K562 (cell line): ENCODE measurements around the gene EPSTI1. TPM values are rescaled to one million over a fixed set of nuclear protein-coding genes. Genes with fewer than 3 reads are reported as not detected.
A peak's percentile ranks its signal among the peaks of the same experiment; 100 is the strongest.

ENCODE experiments used
- ATAC-seq: fragments of 200-7000 bp; cut with Tn5 transposase; 3 replicates; pipeline ENCODE4 v1.9.1; 2020; ENCODE audit warnings: moderate library complexity
- BruUV-seq: library from RNA; stranded (reverse); fragments of 400-500 nt; replicated peaks from 2 replicates; lab custom pipeline; 2021; lab: Mats Ljungman, UMichigan
- CTCF ChIA-PET: fragments of 300-600 bp; formaldehyde crosslinking; extraction: SDS; loops from one replicate; lab custom pipeline; 2021; ENCODE audit warnings: low intra/inter-chr PET ratio; lab: Yijun Ruan, JAX
- POLR2A ChIA-PET: fragments of 300-600, 350-650 bp; sonication (Branson Sonifier 250); formaldehyde crosslinking; extraction: SDS; loops from one replicate; lab custom pipeline; 2021; ENCODE audit warnings: antibody characterized with exemption, inconsistent platforms; lab: Yijun Ruan, JAX
- DNase-seq, 4 experiments: peaks; one replicate each; pipeline versions ENCODE4 v3.0.0 to v3.0.0-alpha.2; 2011 to 2018; ENCODE audit warnings: low spot score in 3 of 4, mixed read lengths in 3 of 4; ENCODE audit errors: extremely low read depth in 1 of 4
- FAIRE-seq: peaks from 2 replicates; lab custom pipeline; 2011; peaks lifted over from hg19 to GRCh38; lab: Jason Lieb, UNC
- H2AFZ ChIP-seq: 2 replicates; pipeline ENCODE4 v1.6.0; 2011; ENCODE audit warnings: low read depth, low read length, control low read depth, inconsistent platforms
- H3K27ac ChIP-seq: fragments of 200-600 bp; 3 replicates; pipeline ENCODE4 v1.8.0; 2011; ENCODE audit warnings: low read depth, mild to moderate bottlenecking, control low read depth, inconsistent platforms, low read length, moderate library complexity, mixed read lengths; ENCODE audit errors: extremely low read depth
- H3K27me3 ChIP-seq, 2 experiments: fragments of 300-600 bp in 1 of 2; 2 replicates in 1 of 2; 3 replicates in 1 of 2; pipeline versions ENCODE4 v1.6.0 to v1.8.0; 2011; ENCODE audit warnings: inconsistent platforms in 2 of 2, low read length in 2 of 2, mild to moderate bottlenecking in 1 of 2, mixed read lengths in 1 of 2, moderate library complexity in 1 of 2; ENCODE audit not compliant: control insufficient read depth in 2 of 2, insufficient read depth in 2 of 2
- H3K36me3 ChIP-seq: fragments of 300-600 bp; 3 replicates; pipeline ENCODE4 v1.8.0; 2011; ENCODE audit warnings: mild to moderate bottlenecking, low read length, inconsistent platforms; ENCODE audit not compliant: control insufficient read depth, insufficient read depth
- H3K4me1 ChIP-seq, 2 experiments: fragments of 200-600 bp in 1 of 2; replicated peaks in 1 of 2; 2 replicates in 1 of 2; 3 replicates in 1 of 2; pipeline versions ENCODE4 v1.5.1 to v1.8.0; 2011; ENCODE audit warnings: inconsistent platforms in 2 of 2, low read length in 2 of 2, mild to moderate bottlenecking in 1 of 2, mixed read lengths in 1 of 2, moderate library complexity in 1 of 2; ENCODE audit not compliant: control insufficient read depth in 2 of 2, insufficient read depth in 2 of 2
- H3K4me2 ChIP-seq: 2 replicates; pipeline ENCODE4 v1.6.1; 2011; ENCODE audit warnings: low read length, control low read depth, inconsistent platforms, mixed read lengths; ENCODE audit not compliant: insufficient read depth
- H3K4me3 ChIP-seq: fragments of 200-600 bp; sonication (generic), shearing (Covaris generic); 2 replicates; pipeline ENCODE4 v1.5.1; 2016; ENCODE audit warnings: control low read depth, inconsistent platforms
- H3K79me2 ChIP-seq: fragments of 200-600 bp; 3 replicates; pipeline ENCODE4 v1.8.0; 2011; ENCODE audit warnings: low read length, inconsistent platforms; ENCODE audit not compliant: control insufficient read depth, insufficient read depth
- H3K9ac ChIP-seq, 2 experiments: 2 replicates each; pipeline versions ENCODE4 v1.6.0 to v1.6.1; 2011; ENCODE audit warnings: low read depth in 2 of 2, low read length in 2 of 2, control low read depth in 1 of 2, inconsistent platforms in 1 of 2, mild to moderate bottlenecking in 1 of 2, mixed read lengths in 1 of 2; ENCODE audit not compliant: insufficient read depth in 1 of 2
- H3K9me1 ChIP-seq: one replicate; pipeline ENCODE4 v1.6.0; 2011; ENCODE audit warnings: inconsistent platforms, mild to moderate bottlenecking, low read length, moderate library complexity; ENCODE audit not compliant: control insufficient read depth, insufficient read depth
- H3K9me3 ChIP-seq: replicated peaks from 2 replicates; pipeline ENCODE4 v1.5.1; 2011; ENCODE audit warnings: low read depth, low read length, inconsistent platforms; ENCODE audit not compliant: control insufficient read depth, insufficient read depth
- H4K20me1 ChIP-seq: replicated peaks from 2 replicates; pipeline ENCODE4 v1.6.1; 2011; ENCODE audit warnings: low read length, inconsistent platforms, mixed read lengths; ENCODE audit not compliant: control insufficient read depth, insufficient read depth
- CTCF ChIP-seq, 3 experiments: IDR thresholded peaks in 2 of 3; conservative IDR thresholded peaks in 1 of 3; 2 replicates each; pipeline ENCODE4 v1.5.1; 2011 to 2012; ENCODE audit warnings: low read length in 3 of 3, mild to moderate bottlenecking in 3 of 3, control low read depth in 2 of 3, improper control_type of control experiment in 1 of 3, inconsistent platforms in 1 of 3, low read depth in 1 of 3, mixed read lengths in 1 of 3, moderate library complexity in 1 of 3; ENCODE audit not compliant: insufficient read depth in 2 of 3
- ESRRB ChIP-seq: fragments of 250-450 bp; sonication (Bioruptor Pico); IDR thresholded peaks from 2 replicates; pipeline ENCODE4 v1.5.0; 2020; ENCODE audit warnings: mild to moderate bottlenecking, moderate library complexity, borderline replicate concordance
- MEIS2 ChIP-seq: fragments of 450-650 bp; IDR thresholded peaks from 2 replicates; pipeline ENCODE4 v1.6.1; 2014; ENCODE audit warnings: mild to moderate bottlenecking; ENCODE audit not compliant: partially characterized antibody
- MTA3 ChIP-seq: fragments of 450-650 bp; formaldehyde crosslinking; IDR thresholded peaks from 2 replicates; pipeline ENCODE4 v1.6.1; 2017; ENCODE audit warnings: mild to moderate bottlenecking, borderline replicate concordance
- PKNOX1 ChIP-seq: fragments of 450-650 bp; IDR thresholded peaks from 2 replicates; pipeline ENCODE4 v1.6.1; 2016
- RAD21 ChIP-seq, 2 experiments: fragments of 250-450 bp in 1 of 2; fragments of 450-650 bp in 1 of 2; sonication (Bioruptor Pico) in 1 of 2; formaldehyde crosslinking in 1 of 2; IDR thresholded peaks in 1 of 2; conservative IDR thresholded peaks in 1 of 2; 2 replicates each; pipeline versions ENCODE4 v1.4.0 to v1.8.0; 2020 to 2022; ENCODE audit warnings: mild to moderate bottlenecking in 2 of 2, moderate library complexity in 1 of 2
- WGBS: fragments of 100-300 bp; shearing (Covaris generic); methylation state at CpG from one replicate; pipeline ENCODE4 v1.1.6; 2016; ENCODE audit warnings: low coverage, mixed read lengths; ENCODE audit not compliant: insufficient coverage; ENCODE audit errors: missing lambda C conversion rate; 5-methylcytosine and 5-hydroxymethylcytosine counted together
- in situ Hi-C: fragments of 300-500 bp; cut with MboI; formaldehyde crosslinking; loops from 4 replicates; pipeline ENCODE4 v1.15.0; 2018; ENCODE audit warnings: inconsistent platforms, mixed read lengths
- intact Hi-C: fragments of 100-400 bp; cut with micrococcal nuclease; formaldehyde crosslinking; loops from 2 replicates; pipeline ENCODE4 v1.14.2; 2022
- polyA plus RNA-seq, 8 experiments: library from polyadenylated mRNA; depleted of rRNA in 4 of 8; stranded (reverse) in 5 of 8; unstranded in 3 of 8; fragments of >200 nt; fragmentation: Nextera tagmentation in 2 of 8; fragmentation: Illumina TruSeq in 1 of 8; extraction: Ambion mirVana in 2 of 8; extraction: Trizol in 1 of 8; gene quantifications; 2 replicates each; pipeline versions ENCODE4 v1.2.1 to v1.2.3, GENCODE V29; 2011 to 2014; ENCODE audit warnings: inconsistent platforms in 1 of 8, missing spikeins in 1 of 8
- total RNA-seq, 7 experiments: library from RNA; depleted of rRNA in 6 of 7; stranded (reverse); fragments of >200 nt in 6 of 7; fragmentation: Illumina TruSeq in 2 of 7; extraction: Trizol in 2 of 7; gene quantifications; 2 replicates each; pipeline versions ENCODE4 v1.2.1 to v1.2.3, GENCODE V29; 2011 to 2021; ENCODE audit warnings: low replicate concordance in 1 of 7

Gene EPSTI1
- total and polyA plus RNA-seq, 9 of the 15 experiments (the other 6 are each of a cell fraction or from before 2014, with no cell fraction given), result 0.18 to 1.0 TPM; not detected in 7

- H2AFZ ChIP-seq, result no peak overlapping the region
- 6% methylated on average over 6 of the region's 6 CpGs for WGBS
- no peaks in the 10 kb centered on the region for H3K79me2 ChIP-seq
- POLR2A ChIA-PET, result no interaction called here
- TF ChIP-seq ESRRB (no peak), CTCF (IDR thresholded peaks at IDR 0.05 in 2 of 3, conservative IDR thresholded peaks at IDR 0.05 in 1 of 3; ENCODE audit: insufficient read depth in 2 of 3, low read depth in 1 of 3, low read length in 3 of 3) (peak; percentile 36 to 54 (median 50); a peak in 5 of 6 replicates), PKNOX1 (peak; percentile 43), MTA3 (no peak), MEIS2 (peak; percentile 65), RAD21 (CRISPR knock-in tag; conservative IDR thresholded peaks at IDR 0.05 in 1 of 2, IDR thresholded peaks at IDR 0.05 in 1 of 2) (peak in 1 of 2 experiments; percentile 26; a peak in 1 of 4 replicates)
- TF ChIP-seq, all 486 proteins: peak for 4
- Histone ChIP-seq H3K4me2 (no peak overlapping the region), H3K36me3 (no peaks in the 10 kb centered on the region), H3K9ac (no peak overlapping the region), H4K20me1 (no peaks in the 10 kb centered on the region), H3K9me1 (no peaks in the 10 kb centered on the region), H3K27ac (no peak overlapping the region), H3K4me3 (no peak overlapping the region), H3K9me3 (no peaks in the 10 kb centered on the region), H3K27me3 (no peaks in the 10 kb centered on the region), H3K4me1 (no peaks in the 10 kb centered on the region)
- no TSS peak for BruUV-seq
- peak; percentile 24 to 48 (median 36) for DNase-seq
- intact Hi-C loops, result loop anchor here (2.0 kb wide), 1 partner anchor 162 kb away; no protein-coding TSS in a partner anchor
- ATAC-seq, result peak; percentile 82
- in situ Hi-C loops, result no loop called here
- CTCF ChIA-PET, result no interaction called here
- peak; percentile 55 for FAIRE-seq
Observed at GRCh38 chr13:42970824-42971690, 21.0 kb downstream of the EPSTI1 start.
